Kidney (tissue), 14 donors: ENCODE measurements around the gene GSTA5. TPM values are rescaled to one million over a fixed set of nuclear protein-coding genes. Genes with fewer than 3 reads are reported as not detected.
A peak's percentile ranks its signal among the peaks of the same experiment; 100 is the strongest.
"Not testable (repeated sequence)": the region's sequence is repeated elsewhere in the genome, so short reads cannot be mapped to it uniquely, and the experiment has no call there.

Experiments used
- DNase-seq, 5 donors: peaks; one replicate each; pipeline ENCODE4 v3.0.0-alpha.2; 2013 to 2020
- FAIRE-seq: peaks from 2 replicates; lab custom pipeline; 2012; peaks lifted over from hg19 to GRCh38; lab: Jason Lieb, UNC
- H3K27ac ChIP-seq, 2 donors: one replicate each; pipeline ENCODE4 v1.7.0; 2013; ENCODE audit warnings: low read depth in 2 of 2, low read length in 2 of 2, inconsistent platforms in 1 of 2
- H3K27me3 ChIP-seq: one replicate; pipeline ENCODE4 v1.7.1; 2013; ENCODE audit warnings: low read length, inconsistent platforms; ENCODE audit not compliant: control insufficient read depth, insufficient read depth
- H3K36me3 ChIP-seq, 3 donors: one replicate each; pipeline versions ENCODE4 v1.7.0 to v1.7.1; 2013; ENCODE audit warnings: low read length in 3 of 3, control low read depth in 1 of 3, inconsistent platforms in 1 of 3; ENCODE audit not compliant: insufficient read depth in 3 of 3, control insufficient read depth in 2 of 3
- H3K4me1 ChIP-seq, 3 donors: one replicate each; pipeline versions ENCODE4 v1.7.0 to v1.7.1; 2013; ENCODE audit warnings: low read length in 3 of 3, inconsistent platforms in 1 of 3, low read depth in 1 of 3; ENCODE audit not compliant: control insufficient read depth in 2 of 3, insufficient read depth in 2 of 3
- H3K4me3 ChIP-seq, 3 donors: one replicate each; pipeline versions ENCODE4 v1.7.0 to v1.8.1; 2013; ENCODE audit warnings: low read length in 3 of 3, control low read depth in 1 of 3, inconsistent platforms in 1 of 3
- H3K9ac ChIP-seq, 3 donors: one replicate each; pipeline versions ENCODE4 v1.7.0 to v1.7.1; 2013; ENCODE audit warnings: low read length in 3 of 3, control low read depth in 1 of 3, inconsistent platforms in 1 of 3
- H3K9me3 ChIP-seq, 3 donors: one replicate each; pipeline versions ENCODE4 v1.7.0 to v1.7.1; 2013; ENCODE audit warnings: low read length in 3 of 3, control low read depth in 1 of 3, inconsistent platforms in 1 of 3; ENCODE audit not compliant: control insufficient read depth in 2 of 3, insufficient read depth in 1 of 3
- intact Hi-C: fragments of 100-400 bp; cut with DNase I; formaldehyde crosslinking; loops from one replicate; pipeline ENCODE4 v1.11.1; 2022
- polyA plus RNA-seq: library from polyadenylated mRNA; stranded (reverse); fragments of 350-450 nt; fragmentation: Illumina TruSeq; extraction: RNeasy Lipid Tissue Mini Kit (QIAGEN cat#74804); gene quantifications from one replicate; pipeline ENCODE4 v1.2.3, GENCODE V29; 2014; ENCODE audit warnings: low read depth, low replicate concordance; ENCODE audit not compliant: insufficient read depth
- total RNA-seq: library from RNA; stranded (reverse); fragmentation: NEBNext Ultra II Directional; extraction: Animal tissue kit (Norgen Biotek cat#: 25700); gene quantifications from one replicate; pipeline ENCODE4 v1.2.1, GENCODE V29; 2021
- TF ChIP-seq, protein P1 (sequence below): IDR thresholded peaks from 3 replicates; pipeline ENCODE4 v1.5.1; 2012; ENCODE audit warnings: mild to moderate bottlenecking, moderate library complexity, borderline replicate concordance; ENCODE audit not compliant: insufficient read depth; ENCODE audit errors: extremely low read depth
- donor health status: control.
- donor health status: control.
- donor health status: control.
- donor health status: control.
- donor health status: control.
- donor health status: DM: yes; HTN: yes; CAD: no.
- donor health status: Normal renal cell carcinoma (clear cell type).

Gene GSTA5
- total and polyA plus RNA-seq, 2 donors from 2014 or later = not detected

DNA sequence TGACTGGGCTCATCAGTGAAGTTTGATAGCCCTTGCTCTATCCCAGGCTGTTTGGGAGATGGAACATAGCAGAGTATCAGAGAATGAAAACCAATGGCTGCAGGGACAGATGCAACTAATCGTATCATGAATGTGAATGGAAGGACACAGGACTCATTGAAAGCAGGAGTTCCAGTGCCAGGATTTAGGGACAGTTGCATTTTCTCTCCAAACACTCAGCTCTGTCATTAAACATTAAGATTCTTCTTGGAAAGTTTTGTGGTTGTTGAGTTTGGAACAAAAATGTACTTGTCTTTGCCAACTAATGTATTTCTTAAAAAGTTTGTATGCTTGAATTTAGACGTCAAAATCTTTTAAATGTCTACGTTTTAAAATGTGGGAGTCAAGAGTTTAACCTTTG lies 31.0 kb upstream of the GSTA5 start:
- Histone ChIP-seq H3K27ac (no peak overlapping the region), H3K36me3 (no peaks in the 10 kb centered on the region), H3K4me3 (no peak overlapping the region), H3K4me1 (no peaks in the 10 kb centered on the region), H3K9ac (no peak overlapping the region), H3K27me3 (no peaks in the 10 kb centered on the region), H3K9me3 (no peaks in the 10 kb centered on the region)
- DNase-seq = peak in 1 of 5 donors; percentile 32
- TF ChIP-seq, protein P1, sequence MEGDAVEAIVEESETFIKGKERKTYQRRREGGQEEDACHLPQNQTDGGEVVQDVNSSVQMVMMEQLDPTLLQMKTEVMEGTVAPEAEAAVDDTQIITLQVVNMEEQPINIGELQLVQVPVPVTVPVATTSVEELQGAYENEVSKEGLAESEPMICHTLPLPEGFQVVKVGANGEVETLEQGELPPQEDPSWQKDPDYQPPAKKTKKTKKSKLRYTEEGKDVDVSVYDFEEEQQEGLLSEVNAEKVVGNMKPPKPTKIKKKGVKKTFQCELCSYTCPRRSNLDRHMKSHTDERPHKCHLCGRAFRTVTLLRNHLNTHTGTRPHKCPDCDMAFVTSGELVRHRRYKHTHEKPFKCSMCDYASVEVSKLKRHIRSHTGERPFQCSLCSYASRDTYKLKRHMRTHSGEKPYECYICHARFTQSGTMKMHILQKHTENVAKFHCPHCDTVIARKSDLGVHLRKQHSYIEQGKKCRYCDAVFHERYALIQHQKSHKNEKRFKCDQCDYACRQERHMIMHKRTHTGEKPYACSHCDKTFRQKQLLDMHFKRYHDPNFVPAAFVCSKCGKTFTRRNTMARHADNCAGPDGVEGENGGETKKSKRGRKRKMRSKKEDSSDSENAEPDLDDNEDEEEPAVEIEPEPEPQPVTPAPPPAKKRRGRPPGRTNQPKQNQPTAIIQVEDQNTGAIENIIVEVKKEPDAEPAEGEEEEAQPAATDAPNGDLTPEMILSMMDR = no peak
- intact Hi-C loops = no loop called here
- FAIRE-seq = no peak

DNA sequence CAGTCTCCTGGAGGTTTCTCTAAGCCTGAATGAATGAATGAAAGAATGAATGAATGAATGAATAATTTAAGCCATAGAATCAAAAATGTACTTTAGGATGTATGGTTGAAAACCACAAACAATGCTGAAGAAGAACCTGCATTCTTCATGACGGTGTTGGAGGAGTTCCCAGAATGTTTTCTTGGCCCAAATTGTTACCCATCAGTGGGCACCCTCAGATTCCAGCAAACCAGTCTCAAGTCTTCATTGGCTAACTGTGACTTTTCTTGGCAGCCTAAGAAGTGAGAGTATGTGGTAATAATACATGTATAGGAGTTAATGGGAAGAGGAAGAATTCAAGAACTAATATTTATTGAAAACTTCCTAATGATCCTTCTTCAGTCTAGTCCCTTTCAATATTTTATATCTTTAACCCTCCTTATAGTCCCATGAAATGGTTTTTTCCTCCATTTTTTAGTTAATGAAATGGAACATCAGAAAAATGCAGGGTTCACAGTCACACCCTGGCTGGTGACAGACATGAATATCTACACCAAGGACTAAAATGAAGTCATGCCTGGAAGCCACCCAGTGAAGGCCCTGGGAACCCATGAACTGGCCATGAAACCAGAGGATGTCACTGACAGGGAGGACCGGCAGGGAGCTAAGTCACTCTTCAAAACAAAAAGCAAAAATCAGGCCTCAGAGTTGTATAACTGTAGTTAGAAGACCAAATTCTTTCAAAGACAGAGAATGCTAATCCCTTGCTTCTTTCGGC lies 29.9 kb upstream of the GSTA5 start:
- H3K9ac ChIP-seq, H3K4me1 ChIP-seq, H3K27ac ChIP-seq, H3K9me3 ChIP-seq, DNase-seq, H3K27me3 ChIP-seq, H3K36me3 ChIP-seq, H3K4me3 ChIP-seq, intact Hi-C loops, FAIRE-seq: not testable (repeated sequence)

DNA sequence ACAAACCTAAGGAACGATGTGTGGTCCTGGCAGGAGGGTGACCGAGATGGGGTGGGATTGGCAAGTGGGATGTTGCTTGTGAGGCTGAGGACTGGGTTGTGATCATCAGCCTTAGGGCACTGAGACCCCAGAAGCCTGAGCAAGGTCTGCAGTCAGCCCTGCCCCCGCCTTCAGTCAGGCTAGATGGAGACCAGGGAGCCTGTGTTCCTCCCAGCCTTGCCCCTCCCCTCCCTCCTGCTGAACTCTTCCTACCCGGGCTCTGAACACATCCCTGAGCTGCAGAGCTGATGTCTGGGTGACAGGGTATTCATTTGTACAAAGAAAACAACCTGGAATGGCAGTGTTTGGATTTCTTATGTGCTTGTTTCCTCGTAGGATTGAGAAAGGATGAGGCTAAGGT lies 28.3 kb upstream of the GSTA5 start:
- H3K9me3 ChIP-seq, FAIRE-seq, H3K9ac ChIP-seq, H3K4me1 ChIP-seq, DNase-seq, intact Hi-C loops, H3K27ac ChIP-seq, H3K4me3 ChIP-seq, H3K27me3 ChIP-seq, H3K36me3 ChIP-seq: not testable (repeated sequence)

DNA sequence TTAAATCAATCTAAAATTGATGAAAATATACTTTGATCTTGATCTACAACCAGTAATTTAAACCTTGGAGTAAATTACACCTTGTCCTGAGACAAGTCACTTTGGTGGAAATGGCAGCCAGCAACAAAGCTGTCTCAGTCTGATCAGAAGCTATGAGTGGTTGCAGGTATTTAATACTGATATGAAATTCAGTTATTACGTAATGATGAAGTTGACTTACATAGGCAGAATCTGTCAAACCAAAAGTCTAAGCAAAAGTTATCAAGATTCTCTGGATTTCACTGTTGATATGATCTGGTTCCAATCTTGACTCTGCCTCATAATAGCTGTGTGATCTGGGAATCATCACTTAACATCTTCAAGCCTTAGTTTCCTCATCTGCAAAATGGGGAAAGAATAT lies 27.6 kb upstream of the GSTA5 start:
- Histone ChIP-seq H3K4me3 (no peak overlapping the region), H3K9ac (no peak overlapping the region), H3K27ac (no peak overlapping the region), H3K9me3 (no peaks in the 10 kb centered on the region), H3K27me3 (no peaks in the 10 kb centered on the region), H3K36me3 (no peaks in the 10 kb centered on the region), H3K4me1 (no peaks in the 10 kb centered on the region)
- no peak for DNase-seq
- TF ChIP-seq, protein P1 = no peak
- no peak for FAIRE-seq
- intact Hi-C loops = no loop called here

DNA sequence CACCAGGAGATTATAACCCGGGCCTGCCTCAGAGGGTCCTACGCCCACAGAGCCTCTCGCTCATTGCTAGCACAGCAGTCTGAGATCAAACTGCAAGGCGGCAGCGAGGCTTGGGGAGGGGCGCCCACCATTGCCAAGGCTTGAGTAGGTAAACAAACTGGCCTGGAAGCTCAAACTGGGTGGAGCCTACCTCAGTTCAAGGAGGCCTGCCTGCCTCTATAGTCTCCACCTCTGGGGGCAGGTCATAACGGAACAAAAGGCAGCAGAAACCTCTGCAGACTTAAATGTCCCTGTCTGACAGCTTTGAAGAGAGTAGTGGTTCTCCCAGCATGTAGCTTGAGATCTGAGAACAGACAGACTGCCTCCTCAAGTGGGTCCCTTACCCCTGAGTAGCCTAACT lies 20.5 kb upstream of the GSTA5 start:
- FAIRE-seq, DNase-seq, H3K9ac ChIP-seq, H3K9me3 ChIP-seq, H3K4me3 ChIP-seq, intact Hi-C loops, H3K27ac ChIP-seq, H3K27me3 ChIP-seq, H3K36me3 ChIP-seq, H3K4me1 ChIP-seq: not testable (repeated sequence)
